GM23338 (cell line): ENCODE results near the gene GHRL. TPM values are rescaled to one million over a fixed set of nuclear protein-coding genes. Genes with fewer than 3 reads are reported as not detected.

Experiments
- ATAC-seq: fragments of 200-7000 bp; cut with Tn5 transposase; 3 replicates; pipeline ENCODE4 v1.9.1; 2020
- DNase-seq: peaks from one replicate; pipeline ENCODE4 v3.0.0-alpha.2; 2015; ENCODE audit warnings: low spot score
- H2AFZ ChIP-seq: fragments of 200-600 bp; sonication (generic); 2 replicates; pipeline ENCODE4 v1.8.0; 2016; ENCODE audit warnings: antibody characterized with exemption, mild to moderate bottlenecking, moderate library complexity
- H3F3A ChIP-seq: fragments of 200-600 bp; sonication (generic); replicated peaks from 2 replicates; pipeline ENCODE4 v1.8.0; 2017; ENCODE audit warnings: antibody characterized with exemption, mixed run types, low read depth
- H3K27ac ChIP-seq: fragments of 200-600 bp; sonication (generic); 2 replicates; pipeline ENCODE4 v1.6.1; 2016; ENCODE audit warnings: low read depth
- H3K27me3 ChIP-seq: fragments of 200-600 bp; sonication (generic); 2 replicates; pipeline ENCODE4 v1.8.0; 2016; ENCODE audit warnings: mild to moderate bottlenecking, mixed run types, moderate library complexity; ENCODE audit not compliant: insufficient read depth
- H3K36me3 ChIP-seq: fragments of 200-600 bp; sonication (generic); 2 replicates; pipeline ENCODE4 v1.8.0; 2016; ENCODE audit warnings: mild to moderate bottlenecking; ENCODE audit not compliant: insufficient read depth
- H3K4me1 ChIP-seq: fragments of 200-600 bp; sonication (generic); 2 replicates; pipeline ENCODE4 v1.8.0; 2016; ENCODE audit warnings: mild to moderate bottlenecking, moderate library complexity; ENCODE audit not compliant: insufficient read depth
- H3K4me2 ChIP-seq: fragments of 200-600 bp; sonication (generic); 2 replicates; pipeline ENCODE4 v1.7.1; 2017; ENCODE audit warnings: mixed run types
- H3K4me3 ChIP-seq: fragments of 200-600 bp; sonication (generic); 2 replicates; pipeline ENCODE4 v1.6.1; 2016; ENCODE audit warnings: mixed run types
- H3K79me2 ChIP-seq: fragments of 200-600 bp; sonication (generic); replicated peaks from 2 replicates; pipeline ENCODE4 v1.8.0; 2017; ENCODE audit warnings: mild to moderate bottlenecking; ENCODE audit not compliant: insufficient read depth
- H3K9me2 ChIP-seq: fragments of 200-600 bp; sonication (generic); 2 replicates; pipeline ENCODE4 v1.8.0; 2017; ENCODE audit not compliant: insufficient read depth
- H4K20me1 ChIP-seq: fragments of 200-600 bp; sonication (generic); replicated peaks from 2 replicates; pipeline ENCODE4 v1.8.0; 2017; ENCODE audit warnings: mild to moderate bottlenecking; ENCODE audit not compliant: insufficient read depth
- H3K27ac Mint-ChIP-seq: 2 replicates; pipeline ENCODE4 v1.8.0; 2020; ENCODE audit warnings: inconsistent platforms, mild to moderate bottlenecking, moderate library complexity, mixed read lengths
- H3K27me3 Mint-ChIP-seq: 3 replicates; pipeline ENCODE4 v1.8.0; 2022; ENCODE audit warnings: low read depth, mild to moderate bottlenecking, moderate library complexity, mixed read lengths, inconsistent platforms; ENCODE audit not compliant: insufficient read depth, poor library complexity
- H3K36me3 Mint-ChIP-seq: 3 replicates; pipeline ENCODE4 v1.8.0; 2021; ENCODE audit warnings: low read depth, mild to moderate bottlenecking, inconsistent platforms, moderate library complexity, mixed read lengths
- H3K4me1 Mint-ChIP-seq: 3 replicates; pipeline ENCODE4 v1.8.0; 2020; ENCODE audit warnings: mild to moderate bottlenecking, inconsistent platforms, mixed read lengths
- H3K4me3 Mint-ChIP-seq: 3 replicates; pipeline ENCODE4 v1.8.0; 2021; ENCODE audit warnings: moderate library complexity, mild to moderate bottlenecking, inconsistent platforms, mixed read lengths
- H3K9me3 Mint-ChIP-seq: 3 replicates; pipeline ENCODE4 v1.8.0; 2020; ENCODE audit warnings: moderate library complexity, mild to moderate bottlenecking, inconsistent platforms, mixed read lengths
- CREB1 ChIP-seq: fragments of 250-450 bp; sonication (Bioruptor Pico); IDR thresholded peaks from 2 replicates; pipeline ENCODE4 v1.5.0; 2020; ENCODE audit warnings: low read depth, mild to moderate bottlenecking, moderate library complexity
- EZH2 ChIP-seq: fragments of 200-600 bp; sonication (generic); IDR thresholded peaks from one replicate; pipeline ENCODE4 v1.8.0; 2017; ENCODE audit warnings: antibody characterized with exemption, mild to moderate bottlenecking, low read depth; ENCODE audit not compliant: unreplicated experiment
- EZH2phosphoT487 ChIP-seq: fragments of 200-600 bp; sonication (generic); IDR thresholded peaks from one replicate; pipeline ENCODE4 v1.8.1; 2018; ENCODE audit warnings: antibody characterized with exemption; ENCODE audit not compliant: unreplicated experiment
- NANOG ChIP-seq: IDR thresholded peaks from 2 replicates; pipeline ENCODE4 v1.6.1; 2016; ENCODE audit warnings: antibody characterized with exemption, borderline replicate concordance
- POLR2AphosphoS5 ChIP-seq: IDR thresholded peaks from 2 replicates; pipeline ENCODE4 v1.6.1; 2016; ENCODE audit warnings: antibody characterized with exemption, low read depth
- STAT1 ChIP-seq: IDR thresholded peaks from one replicate; pipeline ENCODE4 v1.6.1; 2016; ENCODE audit warnings: antibody characterized with exemption; ENCODE audit not compliant: unreplicated experiment
- ZNF114 ChIP-seq: fragments of 250-450 bp; sonication (Bioruptor Pico); IDR thresholded peaks from 2 replicates; pipeline ENCODE4 v1.5.0; 2020; ENCODE audit warnings: mild to moderate bottlenecking, moderate library complexity
- ZNF331 ChIP-seq: fragments of 250-450 bp; sonication (Bioruptor Pico); IDR thresholded peaks from 2 replicates; pipeline ENCODE4 v1.5.0; 2020; ENCODE audit warnings: low read depth, mild to moderate bottlenecking, moderate library complexity
- ZNF462 ChIP-seq: fragments of 250-450 bp; sonication (Bioruptor Pico); IDR thresholded peaks from 2 replicates; pipeline ENCODE4 v1.5.0; 2020; ENCODE audit warnings: mild to moderate bottlenecking, moderate library complexity
- polyA plus RNA-seq: library from polyadenylated mRNA; unstranded; fragments of >200 nt; fragmentation: Nextera tagmentation; extraction: Ambion mirVana; gene quantifications from 2 replicates; pipeline ENCODE4 v1.2.1, GENCODE V29; 2016
- total RNA-seq: library from RNA; depleted of rRNA; stranded (reverse); fragments of >200 nt; shearing (Covaris generic); gene quantifications from 2 replicates; pipeline ENCODE4 v1.2.3, GENCODE V29; 2014

GHRL gene
- total and polyA plus RNA-seq, 2 experiments from 2014 or later: 0.78 TPM; not detected in 1

- TF ChIP-seq EZH2phosphoT487 (no peak), ZNF114 (CRISPR knock-in tag) (no peak), STAT1 (no peak), ZNF462 (CRISPR knock-in tag) (no peak), ZNF331 (CRISPR knock-in tag) (no peak), EZH2 (no peak), NANOG (no peak), POLR2AphosphoS5 (no peak), CREB1 (no peak)
Observed at GRCh38 chr3:10274601-10275000, 18.1 kb downstream of the GHRL start (continued).

- Histone ChIP-seq H2AFZ (no peak overlapping the region), H4K20me1 (peaks cover 7% of the 10 kb centered on the region; the same call in 1 of the 2 replicates), H3K27me3 (no peaks in the 10 kb centered on the region), H3K36me3 (peaks cover 20% of the 10 kb centered on the region), H3F3A (no peaks in the 10 kb centered on the region), H3K4me3 (no peak overlapping the region), H3K4me2 (no peak overlapping the region), H3K4me1 (no peaks in the 10 kb centered on the region), H3K9me2 (no peaks in the 10 kb centered on the region), H3K27ac (no peak overlapping the region), H3K79me2 (peaks cover 50% of the 10 kb centered on the region)
- no peaks in the 10 kb centered on the region; the same call in 2 of the 3 replicates for H3K4me1 Mint-ChIP-seq
- no peaks in the 10 kb centered on the region for H3K27me3 Mint-ChIP-seq
- no peaks in the 10 kb centered on the region for H3K9me3 Mint-ChIP-seq
- H3K27ac Mint-ChIP-seq: no peak overlapping the region
- DNase-seq: no peak
- ATAC-seq: no peak
- no peak overlapping the region for H3K4me3 Mint-ChIP-seq
- peaks cover 46% of the 10 kb centered on the region for H3K36me3 Mint-ChIP-seq
- TF ChIP-seq ZNF462 (CRISPR knock-in tag): no peak
Observed at GRCh38 chr3:10273702-10274305, 18.9 kb downstream of the GHRL start.
